ENCODE measurements around the gene SPRYD4.

GRCh38 chr12:56468216-56469006 is at the start of gene SPRYD4:
- TF ChIP-seq CTCF (IDR thresholded peaks at IDR 0.05; ENCODE audit: insufficient read depth, low read depth, low read length) (no peak), EZH2 (IDR thresholded peaks at IDR 0.05; ENCODE audit: insufficient read depth, low read length) (no peak)
